ENCODE data around the gene PPP1R12A. TPM values are rescaled to one million over a fixed set of nuclear protein-coding genes. Genes with fewer than 3 reads are reported as not detected.

Gene PPP1R12A
- total and polyA plus RNA-seq, 9 of the 15 experiments (the other 6 are each of a cell fraction or from before 2014, with no cell fraction given): 26.4 to 119 (median 53.3) TPM

GRCh38 chr12:79935624-79936345 is 888 bp upstream of the PPP1R12A start (continued):
- TF ChIP-seq, protein P1, sequence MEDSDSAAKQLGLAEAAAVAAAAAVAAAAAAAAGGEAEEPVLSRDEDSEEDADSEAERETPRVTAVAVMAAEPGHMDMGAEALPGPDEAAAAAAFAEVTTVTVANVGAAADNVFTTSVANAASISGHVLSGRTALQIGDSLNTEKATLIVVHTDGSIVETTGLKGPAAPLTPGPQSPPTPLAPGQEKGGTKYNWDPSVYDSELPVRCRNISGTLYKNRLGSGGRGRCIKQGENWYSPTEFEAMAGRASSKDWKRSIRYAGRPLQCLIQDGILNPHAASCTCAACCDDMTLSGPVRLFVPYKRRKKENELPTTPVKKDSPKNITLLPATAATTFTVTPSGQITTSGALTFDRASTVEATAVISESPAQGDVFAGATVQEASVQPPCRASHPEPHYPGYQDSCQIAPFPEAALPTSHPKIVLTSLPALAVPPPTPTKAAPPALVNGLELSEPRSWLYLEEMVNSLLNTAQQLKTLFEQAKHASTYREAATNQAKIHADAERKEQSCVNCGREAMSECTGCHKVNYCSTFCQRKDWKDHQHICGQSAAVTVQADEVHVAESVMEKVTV (CRISPR knock-in tag; IDR thresholded peaks at IDR 0.05): 0 out of 2 replicates have a peak, but pooled peaks have one; percentile 2
- TF ChIP-seq FOXP1 (CRISPR knock-in tag; IDR thresholded peaks at IDR 0.05) (no peak), ZBTB49 (CRISPR knock-in tag; IDR thresholded peaks at IDR 0.05; ENCODE audit: borderline replicate concordance) (no peak), SMARCA5 (IDR thresholded peaks at IDR 0.05) (no peak), SMARCC2 (IDR thresholded peaks at IDR 0.05; ENCODE audit: low read depth) (no peak; the same call in 1 of the 2 replicates), NR3C1 (CRISPR knock-in tag; IDR thresholded peaks at IDR 0.05) (no peak)
- TF ChIP-seq, protein P2, sequence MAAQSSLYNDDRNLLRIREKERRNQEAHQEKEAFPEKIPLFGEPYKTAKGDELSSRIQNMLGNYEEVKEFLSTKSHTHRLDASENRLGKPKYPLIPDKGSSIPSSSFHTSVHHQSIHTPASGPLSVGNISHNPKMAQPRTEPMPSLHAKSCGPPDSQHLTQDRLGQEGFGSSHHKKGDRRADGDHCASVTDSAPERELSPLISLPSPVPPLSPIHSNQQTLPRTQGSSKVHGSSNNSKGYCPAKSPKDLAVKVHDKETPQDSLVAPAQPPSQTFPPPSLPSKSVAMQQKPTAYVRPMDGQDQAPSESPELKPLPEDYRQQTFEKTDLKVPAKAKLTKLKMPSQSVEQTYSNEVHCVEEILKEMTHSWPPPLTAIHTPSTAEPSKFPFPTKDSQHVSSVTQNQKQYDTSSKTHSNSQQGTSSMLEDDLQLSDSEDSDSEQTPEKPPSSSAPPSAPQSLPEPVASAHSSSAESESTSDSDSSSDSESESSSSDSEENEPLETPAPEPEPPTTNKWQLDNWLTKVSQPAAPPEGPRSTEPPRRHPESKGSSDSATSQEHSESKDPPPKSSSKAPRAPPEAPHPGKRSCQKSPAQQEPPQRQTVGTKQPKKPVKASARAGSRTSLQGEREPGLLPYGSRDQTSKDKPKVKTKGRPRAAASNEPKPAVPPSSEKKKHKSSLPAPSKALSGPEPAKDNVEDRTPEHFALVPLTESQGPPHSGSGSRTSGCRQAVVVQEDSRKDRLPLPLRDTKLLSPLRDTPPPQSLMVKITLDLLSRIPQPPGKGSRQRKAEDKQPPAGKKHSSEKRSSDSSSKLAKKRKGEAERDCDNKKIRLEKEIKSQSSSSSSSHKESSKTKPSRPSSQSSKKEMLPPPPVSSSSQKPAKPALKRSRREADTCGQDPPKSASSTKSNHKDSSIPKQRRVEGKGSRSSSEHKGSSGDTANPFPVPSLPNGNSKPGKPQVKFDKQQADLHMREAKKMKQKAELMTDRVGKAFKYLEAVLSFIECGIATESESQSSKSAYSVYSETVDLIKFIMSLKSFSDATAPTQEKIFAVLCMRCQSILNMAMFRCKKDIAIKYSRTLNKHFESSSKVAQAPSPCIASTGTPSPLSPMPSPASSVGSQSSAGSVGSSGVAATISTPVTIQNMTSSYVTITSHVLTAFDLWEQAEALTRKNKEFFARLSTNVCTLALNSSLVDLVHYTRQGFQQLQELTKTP (IDR thresholded peaks at IDR 0.05; ENCODE audit: low read depth in 1 of 2, partially characterized antibody in 2 of 2): peak in 1 of 2 experiments; percentile 50

Data from K562 (cell line).